ENCODE results near the gene SAMHD1. TPM values are rescaled to one million over a fixed set of nuclear protein-coding genes. Genes with fewer than 3 reads are reported as not detected.

Gene SAMHD1
- total RNA-seq, 4 donors from 2014 or later = 178 to 620 (median 469) TPM

- no peak for TF ChIP-seq CTCF (IDR thresholded peaks at IDR 0.05; ENCODE audit: low read depth)
These were observed 24.8 kb downstream of the SAMHD1 start for GRCh38 chr20:36926653-36927200.

- TF ChIP-seq CTCF (IDR thresholded peaks at IDR 0.05; ENCODE audit: low read depth) = no peak
These were observed 26.3 kb downstream of the SAMHD1 start for GRCh38 chr20:36925234-36925633.

- no peak for TF ChIP-seq CTCF (IDR thresholded peaks at IDR 0.05; ENCODE audit: low read depth)
These were observed 27.1 kb downstream of the SAMHD1 start for GRCh38 chr20:36924167-36925045.

- no peak for TF ChIP-seq CTCF (IDR thresholded peaks at IDR 0.05; ENCODE audit: low read depth)
These were observed 31.2 kb downstream of the SAMHD1 start for GRCh38 chr20:36920334-36920730.

GRCh38 chr20:36919715-36920333, 31.7 kb downstream of the SAMHD1 start:
- no peak for TF ChIP-seq CTCF (IDR thresholded peaks at IDR 0.05; ENCODE audit: low read depth)

- TF ChIP-seq CTCF (IDR thresholded peaks at IDR 0.05; ENCODE audit: low read depth) = no peak
These were observed 33.6 kb downstream of the SAMHD1 start for GRCh38 chr20:36917943-36918342.

GRCh38 chr20:36917240-36917639, 34.3 kb downstream of the SAMHD1 start:
- no peak for TF ChIP-seq CTCF (IDR thresholded peaks at IDR 0.05; ENCODE audit: low read depth)
